Raji (cell line): Measurements from ENCODE around the gene HJURP.

Source experiments
- POLR2A ChIP-seq: IDR thresholded peaks from 2 replicates; pipeline ENCODE4 v1.6.1; 2011; ENCODE audit warnings: low read depth, low read length, control low read depth; ENCODE audit not compliant: insufficient read depth

HJURP gene

DNA sequence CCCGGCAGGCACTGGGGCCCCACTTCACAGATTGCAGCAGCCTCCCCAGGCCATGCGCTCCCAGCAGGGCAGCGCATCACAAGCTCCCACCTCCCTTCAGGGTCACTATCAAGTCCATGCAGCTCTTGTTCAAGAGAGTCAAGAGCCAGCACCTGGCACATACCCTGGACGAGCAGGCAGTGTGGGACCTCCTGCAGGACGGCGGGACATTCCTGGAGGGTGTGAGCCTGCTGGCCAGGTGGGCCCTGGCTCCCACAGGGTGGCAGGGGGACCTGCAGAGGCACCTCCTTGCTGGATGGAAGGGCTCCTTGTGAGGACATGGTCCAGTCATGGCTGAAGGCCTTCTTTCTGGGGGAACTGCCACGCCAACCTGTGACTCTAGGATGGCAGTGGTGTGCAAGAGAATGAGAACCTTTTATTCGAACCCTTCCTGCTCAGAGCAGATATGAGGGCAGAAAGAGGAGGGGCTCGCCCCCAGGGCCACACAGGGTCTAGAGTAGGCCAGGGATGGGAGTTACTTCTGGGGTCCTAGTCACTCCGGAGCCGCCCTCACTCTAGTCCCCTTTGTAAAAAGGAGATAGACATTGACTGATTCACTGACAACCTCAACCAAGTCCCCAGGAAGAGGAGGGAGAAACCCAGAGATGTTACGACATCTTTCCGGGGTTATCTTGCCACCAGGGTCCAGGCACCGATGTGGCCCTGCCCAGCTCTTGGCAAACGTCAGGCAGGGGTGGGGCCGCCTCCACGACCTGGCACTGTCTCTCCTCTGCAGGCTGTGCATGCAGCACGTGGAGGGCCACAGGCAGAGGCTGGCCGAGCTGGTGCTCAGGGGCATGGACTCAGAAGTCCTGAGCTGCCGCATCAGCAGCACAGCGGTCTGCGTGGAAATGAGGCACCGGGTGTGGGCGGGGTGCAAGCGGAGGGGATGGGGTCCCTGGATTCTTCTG lies 31.3 kb downstream of the HJURP start:
- no peak for TF ChIP-seq POLR2A

DNA sequence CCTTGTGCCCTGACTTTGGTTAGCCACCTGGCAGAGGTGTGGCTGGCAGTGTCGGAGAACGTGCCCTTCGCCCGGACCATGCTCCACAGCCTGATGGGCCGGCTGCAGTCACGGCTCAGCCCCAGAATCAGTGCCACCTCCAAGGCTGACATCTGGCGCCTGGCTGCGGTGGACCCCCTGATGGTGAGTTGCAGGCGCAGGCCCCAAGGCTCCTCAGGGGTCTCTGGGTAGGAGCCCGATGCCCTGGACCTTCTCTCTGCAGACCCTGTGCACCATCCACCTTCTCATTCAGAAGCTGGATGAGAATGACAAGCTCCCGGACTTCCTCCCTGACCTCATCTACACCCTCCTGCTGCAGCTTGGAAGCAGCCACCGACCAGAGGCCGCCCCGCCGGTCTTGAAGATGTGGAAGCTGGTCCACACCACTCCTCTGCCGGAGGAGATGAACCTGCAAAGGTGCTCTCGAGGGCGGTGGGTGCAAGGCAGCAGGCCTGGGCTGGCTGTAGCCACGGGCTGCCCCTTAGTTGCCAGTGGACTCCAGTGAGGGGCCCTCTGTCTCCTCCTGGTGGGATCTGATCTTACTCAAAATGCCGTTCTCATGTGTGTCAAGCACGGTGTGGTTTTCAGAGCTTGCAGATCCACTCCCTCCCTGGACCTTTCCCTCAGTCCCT lies 32.1 kb downstream of the HJURP start:
- TF ChIP-seq POLR2A = no peak

GRCh38 chr2:233821709-233822100 lies 32.6 kb downstream of the HJURP start:
- no peak for TF ChIP-seq POLR2A

GRCh38 chr2:233821196-233821595 lies 33.1 kb downstream of the HJURP start:
- TF ChIP-seq POLR2A = no peak

DNA sequence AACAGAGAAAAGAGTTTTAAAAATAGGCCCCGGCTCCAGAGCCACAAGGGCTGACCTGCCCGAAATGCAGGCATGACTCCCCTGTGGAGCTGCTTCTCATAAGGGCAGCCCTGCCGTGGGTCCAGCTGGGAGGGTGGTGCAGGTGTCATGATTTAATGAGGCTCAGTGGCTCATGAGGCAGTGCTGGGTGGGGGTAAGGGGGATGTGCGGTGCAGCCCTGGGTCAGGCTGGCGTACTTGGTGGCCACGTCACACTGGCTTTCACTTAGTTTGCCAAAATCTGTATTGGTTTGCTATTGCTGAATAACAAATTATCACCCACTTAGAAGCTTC lies 33.6 kb downstream of the HJURP start:
- no peak for TF ChIP-seq POLR2A

GRCh38 chr2:233819884-233820773 lies 34.2 kb downstream of the HJURP start:
- TF ChIP-seq POLR2A = no peak

- no peak for TF ChIP-seq POLR2A
Observed at GRCh38 chr2:233818639-233819621, 35.4 kb downstream of the HJURP start.

DNA sequence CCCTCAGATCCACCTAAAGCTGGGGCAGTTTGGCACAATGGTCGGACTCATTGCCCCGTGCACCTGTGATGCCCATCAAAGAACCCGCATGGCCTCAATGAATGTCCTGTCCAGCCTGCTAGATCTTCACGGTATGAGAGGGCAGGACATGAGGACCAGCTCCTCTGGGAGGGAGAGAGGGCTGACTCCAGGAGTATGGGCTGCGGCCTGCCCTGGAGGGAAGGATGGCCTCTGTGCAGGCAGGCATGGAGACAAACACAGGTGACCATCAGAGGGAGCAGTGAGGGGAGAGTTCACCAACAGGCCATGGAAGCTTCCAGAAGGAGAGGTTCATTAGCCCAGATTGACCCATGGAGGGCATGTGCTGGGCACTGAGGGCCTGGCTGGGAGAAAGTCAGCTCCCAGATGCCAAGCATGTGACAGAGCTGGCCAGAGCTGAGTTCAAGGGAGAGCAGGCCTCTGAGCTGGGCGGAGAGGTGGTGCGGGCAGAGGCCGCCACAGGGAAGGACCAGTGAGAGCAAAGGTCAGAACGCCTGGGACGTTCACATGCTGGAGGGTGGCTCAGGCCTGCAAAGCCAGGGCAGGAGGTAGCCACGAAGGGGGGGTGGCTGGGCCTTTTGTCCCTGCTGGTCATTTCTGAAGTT lies 36.2 kb downstream of the HJURP start:
- TF ChIP-seq POLR2A = no peak

- no peak for TF ChIP-seq POLR2A
Observed at GRCh38 chr2:233817361-233817911, 36.9 kb downstream of the HJURP start.

DNA sequence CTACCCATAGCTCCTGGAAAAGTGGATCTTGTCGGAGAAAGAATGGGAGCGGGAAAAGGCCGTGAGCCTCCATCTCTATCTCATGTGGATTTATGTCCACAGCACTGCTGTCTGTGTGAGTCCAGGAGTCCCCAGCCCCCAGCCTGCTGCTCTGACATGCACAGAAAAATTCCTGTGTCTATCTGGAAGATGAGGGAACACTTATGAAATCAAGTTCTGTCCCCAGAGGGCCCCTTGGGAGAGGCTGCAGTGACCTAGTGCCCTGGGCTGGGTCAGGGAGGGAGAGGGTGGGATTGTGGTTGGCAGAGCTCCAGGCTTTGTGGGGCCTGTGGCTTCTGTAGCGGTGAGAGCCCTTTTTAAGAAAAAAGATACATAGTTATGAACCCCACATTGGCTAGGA lies 37.6 kb downstream of the HJURP start:
- TF ChIP-seq POLR2A = no peak

DNA sequence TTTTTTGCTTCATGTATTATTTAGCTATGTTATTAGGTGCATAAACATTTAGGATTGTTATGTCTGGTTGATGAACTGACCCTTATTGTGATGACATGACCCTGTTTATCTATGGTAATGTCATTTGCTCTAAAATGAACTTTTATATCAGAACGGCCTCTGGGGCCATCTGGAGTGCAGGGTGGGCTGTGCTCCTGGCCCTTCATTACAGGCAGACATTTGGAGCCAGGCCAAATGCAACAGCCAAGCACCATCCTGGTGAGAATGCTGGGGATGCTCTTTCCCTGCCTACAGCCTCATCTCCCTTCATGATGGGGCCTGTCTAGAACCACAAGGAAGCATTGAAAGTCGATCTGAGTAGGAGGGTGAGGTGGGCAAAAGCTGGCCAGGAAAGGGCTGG lies 38.0 kb downstream of the HJURP start:
- TF ChIP-seq POLR2A = no peak

DNA sequence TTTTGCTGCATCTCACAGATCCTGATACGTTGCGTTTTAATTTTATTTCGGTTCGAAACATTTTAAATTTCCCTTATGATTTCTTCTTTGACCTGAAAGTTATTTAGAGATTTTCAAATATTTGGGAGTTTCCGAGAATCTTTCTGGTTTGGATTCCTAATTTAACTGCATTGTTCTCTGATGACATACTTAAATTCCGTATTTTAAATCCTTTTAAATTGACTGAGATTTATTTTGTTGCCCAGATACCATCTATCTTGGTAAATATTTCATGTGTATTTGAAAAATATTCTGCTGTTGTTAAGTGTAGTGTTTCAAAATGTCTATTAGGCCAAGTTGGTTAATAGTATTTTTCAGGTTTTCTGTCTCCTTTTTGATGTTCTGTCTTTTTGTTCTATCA lies 38.5 kb downstream of the HJURP start:
- no peak for TF ChIP-seq POLR2A

GRCh38 chr2:233814056-233814835 lies 40.1 kb downstream of the HJURP start:
- no peak for TF ChIP-seq POLR2A
